GM23248 (cell line): ENCODE measurements around the gene SLC5A5. TPM values are rescaled to one million over a fixed set of nuclear protein-coding genes. Genes with fewer than 3 reads are reported as not detected.

Source experiments
- DNase-seq: peaks from one replicate; pipeline ENCODE4 v3.0.0-alpha.2; 2015
- H2AFZ ChIP-seq: fragments of 200-600 bp; sonication (generic); 2 replicates; pipeline ENCODE4 v1.6.1; 2016; ENCODE audit warnings: antibody characterized with exemption
- H3F3A ChIP-seq: fragments of 200-600 bp; sonication (generic); 2 replicates; pipeline ENCODE4 v1.6.1; 2016; ENCODE audit warnings: mild to moderate bottlenecking, antibody characterized with exemption, mixed run types; ENCODE audit not compliant: insufficient read depth
- H3K27ac ChIP-seq: fragments of 200-600 bp; sonication (generic); 2 replicates; pipeline ENCODE4 v1.5.1; 2016; ENCODE audit warnings: mild to moderate bottlenecking
- H3K27me3 ChIP-seq: fragments of 200-600 bp; sonication (generic); replicated peaks from 2 replicates; pipeline ENCODE4 v1.6.1; 2016; ENCODE audit warnings: mild to moderate bottlenecking; ENCODE audit not compliant: insufficient read depth
- H3K36me3 ChIP-seq: fragments of 200-600 bp; sonication (generic); 2 replicates; pipeline ENCODE4 v1.6.1; 2016; ENCODE audit warnings: low read depth, mild to moderate bottlenecking
- H3K4me1 ChIP-seq: fragments of 200-600 bp; sonication (generic); 2 replicates; pipeline ENCODE4 v1.6.1; 2016; ENCODE audit warnings: mild to moderate bottlenecking; ENCODE audit not compliant: insufficient read depth
- H3K4me2 ChIP-seq: fragments of 200-600 bp; sonication (generic); one replicate; pipeline ENCODE4 v1.6.1; 2016; ENCODE audit warnings: mild to moderate bottlenecking; ENCODE audit not compliant: unreplicated experiment
- H3K4me3 ChIP-seq: fragments of 200-600 bp; sonication (generic); 2 replicates; pipeline ENCODE4 v1.5.1; 2016; ENCODE audit warnings: mild to moderate bottlenecking
- H3K79me2 ChIP-seq: fragments of 200-600 bp; sonication (generic); 2 replicates; pipeline ENCODE4 v1.6.1; 2016; ENCODE audit warnings: mild to moderate bottlenecking; ENCODE audit not compliant: insufficient read depth
- H3K9ac ChIP-seq: fragments of 200-600 bp; sonication (generic); 2 replicates; pipeline ENCODE4 v1.6.1; 2016; ENCODE audit warnings: mild to moderate bottlenecking
- H3K9me2 ChIP-seq: fragments of 200-600 bp; sonication (generic); 2 replicates; pipeline ENCODE4 v1.6.1; 2016; ENCODE audit warnings: mixed run types, mild to moderate bottlenecking, moderate library complexity; ENCODE audit not compliant: insufficient read depth
- H3K9me3 ChIP-seq: fragments of 200-600 bp; sonication (generic); one replicate; pipeline ENCODE4 v1.6.1; 2017; ENCODE audit warnings: low read depth
- H4K20me1 ChIP-seq: fragments of 200-600 bp; sonication (generic); 2 replicates; pipeline ENCODE4 v1.6.0; 2016; ENCODE audit not compliant: insufficient read depth
- EZH2 ChIP-seq: fragments of 200-600 bp; sonication (generic); IDR thresholded peaks from 2 replicates; pipeline ENCODE4 v1.6.1; 2018; ENCODE audit warnings: antibody characterized with exemption, mild to moderate bottlenecking; ENCODE audit not compliant: insufficient read depth, poor library complexity, severe bottlenecking
- EZH2phosphoT487 ChIP-seq: fragments of 200-600 bp; sonication (generic); IDR thresholded peaks from 2 replicates; pipeline ENCODE4 v1.6.1; 2018; ENCODE audit warnings: antibody characterized with exemption, moderate library complexity, mild to moderate bottlenecking, low read depth; ENCODE audit not compliant: insufficient read depth
- WGBS, 2 experiments: methylation state at CpG; one replicate each; pipeline ENCODE4 v1.1.6; 2015 to 2017; ENCODE audit warnings: low lambda C conversion rate in 2 of 2, low coverage in 1 of 2; ENCODE audit errors: missing lambda C conversion rate in 2 of 2; 5-methylcytosine and 5-hydroxymethylcytosine counted together
- in situ Hi-C: fragments of 300-500 bp; cut with MboI; formaldehyde crosslinking; loops from 2 replicates; pipeline ENCODE4 v1.15.0; 2020
- polyA plus RNA-seq: library from polyadenylated mRNA; unstranded; fragments of >200 nt; fragmentation: Nextera tagmentation; extraction: Ambion mirVana; gene quantifications from 2 replicates; pipeline ENCODE4 v1.2.1, GENCODE V29; 2016
- total RNA-seq: library from RNA; depleted of rRNA; stranded (reverse); fragments of >200 nt; shearing (Covaris generic); gene quantifications from 2 replicates; pipeline ENCODE4 v1.2.3, GENCODE V29; 2014

The SLC5A5 gene
- total and polyA plus RNA-seq, 2 experiments from 2014 or later, result not detected

DNA sequence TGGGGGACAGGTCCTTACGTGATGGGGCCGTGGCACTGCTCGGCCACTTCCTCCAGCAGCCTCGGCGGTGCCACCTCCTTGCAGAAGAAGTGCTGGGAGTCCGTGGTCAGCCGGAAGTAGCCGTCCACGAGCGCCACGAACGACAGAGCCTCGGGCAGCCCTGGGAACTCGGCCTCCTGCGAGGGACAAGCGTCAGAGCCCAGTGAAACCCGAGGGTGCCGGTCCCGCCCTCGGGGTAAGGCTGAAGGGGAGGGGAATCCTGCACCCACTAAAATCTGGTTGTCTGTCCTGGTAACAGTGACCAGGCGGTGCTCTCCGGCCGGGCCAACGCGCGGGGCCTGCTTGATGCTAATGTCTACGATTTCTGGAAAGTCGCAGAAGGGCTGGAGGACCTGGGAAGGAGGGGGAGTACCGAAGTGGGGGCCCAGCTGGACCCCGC is 30.4 kb upstream of the SLC5A5 start:
- no peak overlapping the region for H3K27ac ChIP-seq
- H3K4me2 ChIP-seq, result no peak overlapping the region
- no peaks in the 10 kb centered on the region for H3F3A ChIP-seq
- no peaks in the 10 kb centered on the region for H3K4me1 ChIP-seq
- DNase-seq, result peak; percentile 16
- no peaks in the 10 kb centered on the region for H3K36me3 ChIP-seq
- peak overlapping the region; percentile 53; the same call in 1 of the 2 replicates for H3K4me3 ChIP-seq
- H2AFZ ChIP-seq, result peak overlapping the region; percentile 73
- in situ Hi-C loops, result no loop called here
- 28 to 45% methylated on average over 27 to 30 of the region's 30 CpGs for WGBS, 2 experiments
- TF ChIP-seq EZH2, result no peak
- no peak for TF ChIP-seq EZH2phosphoT487
- no peak overlapping the region for H3K9ac ChIP-seq
- no peaks in the 10 kb centered on the region for H3K9me3 ChIP-seq
- H3K9me2 ChIP-seq, result no peaks in the 10 kb centered on the region
- no peaks in the 10 kb centered on the region for H3K27me3 ChIP-seq
- no peaks in the 10 kb centered on the region for H3K79me2 ChIP-seq
- no peaks in the 10 kb centered on the region for H4K20me1 ChIP-seq

DNA sequence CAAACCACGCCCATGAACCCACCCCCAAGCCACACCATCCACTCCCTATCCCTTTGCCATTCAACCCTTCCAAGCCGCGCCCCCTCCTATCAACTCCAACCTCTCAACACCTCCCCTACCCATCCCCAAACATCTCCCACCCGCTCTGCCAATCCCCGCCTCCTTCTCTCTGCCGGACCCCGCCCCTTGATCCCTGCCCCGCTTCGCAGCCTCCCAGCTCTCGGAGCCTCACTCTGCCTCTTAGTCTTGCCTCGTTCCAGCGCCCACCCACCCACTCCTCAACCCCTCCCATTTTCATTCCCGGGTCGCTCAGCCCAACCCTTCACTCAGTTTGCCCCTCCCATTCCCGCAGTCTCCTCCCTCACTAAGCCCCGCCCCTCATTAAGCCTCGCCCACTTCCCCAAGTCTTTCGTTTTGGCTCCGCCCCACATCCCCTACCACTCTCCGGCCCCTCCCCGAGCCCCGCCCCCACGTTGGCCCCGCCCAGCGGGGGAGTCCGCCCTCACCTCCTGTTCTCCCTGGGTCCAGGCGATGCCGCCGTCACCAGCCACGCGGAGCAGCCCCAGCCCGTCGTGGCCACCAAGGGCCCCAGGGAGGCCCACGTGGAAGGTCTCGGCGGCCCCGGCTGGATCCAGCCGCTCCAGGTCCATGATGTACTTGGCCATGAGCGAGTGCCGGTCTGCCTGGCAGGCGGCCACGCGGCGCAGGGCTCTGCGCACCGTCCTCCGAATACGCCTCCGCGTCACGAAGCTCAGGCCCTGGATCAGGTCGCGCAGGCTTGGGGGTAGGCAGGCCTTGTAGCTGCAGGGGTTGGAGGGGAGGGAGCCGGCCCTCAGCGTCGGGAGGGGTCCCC is 29.7 kb upstream of the SLC5A5 start:
- peak overlapping the region; percentile 53 for H3K4me3 ChIP-seq
- peak; percentile 91 for DNase-seq

DNA sequence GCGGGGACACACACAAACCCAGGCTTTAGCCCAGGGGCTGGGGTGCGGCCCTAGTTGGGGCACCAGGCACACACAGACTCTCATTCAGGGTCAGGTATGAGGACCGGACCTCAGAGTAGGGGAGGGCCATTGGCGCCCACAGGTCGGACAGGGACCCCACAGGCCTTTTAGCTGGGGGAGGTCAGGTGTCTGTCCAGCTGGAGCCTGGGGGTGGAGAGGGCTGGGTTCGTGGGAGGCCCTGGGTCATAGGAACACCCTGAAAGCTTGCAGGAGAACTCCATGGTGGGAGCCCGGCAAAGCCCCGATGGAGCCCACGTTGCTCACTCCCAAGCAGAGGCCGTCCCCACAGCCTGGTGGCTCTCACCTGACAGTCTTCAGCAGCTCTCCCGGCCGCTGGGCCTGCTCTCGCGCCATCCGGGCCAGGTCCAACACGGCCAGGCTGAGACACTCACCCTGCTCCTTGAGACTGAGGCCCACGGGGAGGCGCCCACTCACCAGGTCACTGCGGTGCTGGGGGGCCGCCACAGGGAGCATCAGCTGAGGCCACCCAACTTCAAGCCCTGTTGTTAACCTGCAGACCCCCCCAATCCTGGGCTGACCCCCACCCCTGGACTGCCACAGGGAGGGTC is 29.0 kb upstream of the SLC5A5 start:
- Histone ChIP-seq H3K4me2 (peak overlapping the region; percentile 55), H3F3A (no peaks in the 10 kb centered on the region), H3K9me3 (no peaks in the 10 kb centered on the region), H2AFZ (peak overlapping the region; percentile 73), H3K36me3 (no peaks in the 10 kb centered on the region), H3K27me3 (no peaks in the 10 kb centered on the region), H3K4me3 (peak overlapping the region; percentile 53), H3K27ac (no peak overlapping the region), H3K79me2 (no peaks in the 10 kb centered on the region), H3K9ac (peak overlapping the region; percentile 63), H3K9me2 (no peaks in the 10 kb centered on the region), H4K20me1 (no peaks in the 10 kb centered on the region), H3K4me1 (peaks cover under 1% of the 10 kb centered on the region; the same call in 1 of the 2 replicates)
- 78 to 90% methylated on average over 13 to 18 of the region's 20 CpGs for WGBS, 2 experiments
- in situ Hi-C loops, result no loop called here
- DNase-seq, result no peak
- TF ChIP-seq EZH2 (no peak), EZH2phosphoT487 (no peak)

More for the DNA sequence above, 29.7 kb upstream of the SLC5A5 start:
- no peaks in the 10 kb centered on the region for H3K9me2 ChIP-seq
- no peaks in the 10 kb centered on the region for H3K27me3 ChIP-seq
- H3K27ac ChIP-seq, result no peak overlapping the region
- H4K20me1 ChIP-seq, result no peaks in the 10 kb centered on the region
- H2AFZ ChIP-seq, result peak overlapping the region; percentile 73
- in situ Hi-C loops, result no loop called here
- no peaks in the 10 kb centered on the region for H3F3A ChIP-seq
- peak overlapping the region; percentile 63 for H3K9ac ChIP-seq
- H3K4me2 ChIP-seq, result peak overlapping the region; percentile 55
- WGBS, 2 experiments, result 6 to 8% methylated on average over 33 to 47 of the region's 56 CpGs
- no peaks in the 10 kb centered on the region for H3K36me3 ChIP-seq
- TF ChIP-seq EZH2phosphoT487, result no peak
- no peak for TF ChIP-seq EZH2
- no peaks in the 10 kb centered on the region for H3K9me3 ChIP-seq
- no peaks in the 10 kb centered on the region for H3K4me1 ChIP-seq
- H3K79me2 ChIP-seq, result no peaks in the 10 kb centered on the region

DNA sequence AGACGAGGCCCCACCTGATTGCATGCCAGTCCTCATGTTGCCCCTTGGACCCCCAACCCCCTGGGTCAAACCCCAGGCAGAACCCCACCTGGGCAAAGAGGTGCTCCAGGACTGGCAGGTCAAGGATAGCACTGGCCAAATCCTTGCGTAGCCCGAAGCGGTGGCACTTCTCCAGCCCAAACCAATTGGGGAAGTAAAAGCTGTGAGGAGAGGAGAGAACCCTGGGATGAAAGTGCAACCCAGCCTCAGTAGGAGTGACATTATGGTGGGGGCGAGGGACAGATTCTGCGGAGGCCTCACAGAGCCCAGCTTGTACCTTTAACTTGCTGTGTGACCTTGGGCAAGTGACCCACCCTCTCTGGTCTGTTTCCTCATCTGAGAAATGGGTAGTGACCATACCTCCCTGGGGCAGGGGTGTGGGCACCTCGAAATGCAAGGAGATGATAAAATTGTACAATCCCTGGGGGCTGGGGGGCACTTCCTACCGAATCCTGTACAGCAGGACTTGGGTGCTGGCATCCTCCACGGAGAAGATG is 28.4 kb upstream of the SLC5A5 start:
- H3K9ac ChIP-seq, result no peak overlapping the region
- DNase-seq, result no peak
- peaks cover 5% of the 10 kb centered on the region; the same call in 1 of the 2 replicates for H3K4me1 ChIP-seq
- no peaks in the 10 kb centered on the region for H3K79me2 ChIP-seq
- no peak overlapping the region for H3K4me2 ChIP-seq
- WGBS, 2 experiments, result 85 to 93% methylated on average over 9 of the region's 9 CpGs
- no peaks in the 10 kb centered on the region for H3K9me2 ChIP-seq
- H3K9me3 ChIP-seq, result no peaks in the 10 kb centered on the region
- H3F3A ChIP-seq, result 0 out of 2 replicates have a peak, but pooled peaks cover 3% of the 10 kb centered on the region
- in situ Hi-C loops, result no loop called here
- H3K27ac ChIP-seq, result no peak overlapping the region
- H3K36me3 ChIP-seq, result no peaks in the 10 kb centered on the region
- no peaks in the 10 kb centered on the region for H3K27me3 ChIP-seq
- H3K4me3 ChIP-seq, result no peak overlapping the region
- H2AFZ ChIP-seq, result no peak overlapping the region
- no peaks in the 10 kb centered on the region for H4K20me1 ChIP-seq
- no peak for TF ChIP-seq EZH2
- TF ChIP-seq EZH2phosphoT487, result no peak
